GM19193 (cell line): ENCODE measurements around the gene GOLGA8K.
"Not testable (repeated sequence)": the region's sequence is repeated elsewhere in the genome, so short reads cannot be mapped to it uniquely, and the experiment has no call there.

Experiments
- POLR2A ChIP-seq: IDR thresholded peaks from 4 replicates; pipeline ENCODE4 v1.6.1; 2011; ENCODE audit not compliant: insufficient read depth, insufficient read length; ENCODE audit errors: extremely low read depth

GOLGA8K gene, protein sequence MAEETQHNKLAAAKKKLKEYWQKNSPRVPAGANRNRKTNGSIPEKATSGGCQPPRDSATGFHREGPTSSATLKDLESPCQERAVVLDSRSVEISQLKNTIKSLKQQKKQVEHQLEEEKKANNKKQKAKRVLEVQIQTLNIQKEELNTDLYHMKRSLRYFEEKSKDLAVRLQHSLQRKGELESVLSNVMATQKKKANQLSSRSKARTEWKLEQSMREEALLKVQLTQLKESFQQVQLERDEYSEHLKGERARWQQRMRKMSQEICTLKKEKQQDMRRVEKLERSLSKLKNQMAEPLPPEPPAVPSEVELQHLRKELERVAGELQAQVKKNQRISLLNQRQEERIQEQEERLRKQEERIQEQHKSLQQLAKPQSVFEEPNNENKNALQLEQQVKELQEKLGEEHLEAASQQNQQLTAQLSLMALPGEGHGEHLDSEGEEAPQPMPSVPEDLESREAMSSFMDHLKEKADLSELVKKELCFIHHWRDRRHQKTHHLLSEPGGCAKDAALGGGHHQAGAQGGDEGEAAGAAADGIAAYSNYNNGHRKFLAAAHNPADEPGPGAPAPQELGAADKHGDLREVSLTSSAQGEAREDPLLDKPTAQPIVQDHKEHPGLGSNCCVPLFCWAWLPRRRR

DNA sequence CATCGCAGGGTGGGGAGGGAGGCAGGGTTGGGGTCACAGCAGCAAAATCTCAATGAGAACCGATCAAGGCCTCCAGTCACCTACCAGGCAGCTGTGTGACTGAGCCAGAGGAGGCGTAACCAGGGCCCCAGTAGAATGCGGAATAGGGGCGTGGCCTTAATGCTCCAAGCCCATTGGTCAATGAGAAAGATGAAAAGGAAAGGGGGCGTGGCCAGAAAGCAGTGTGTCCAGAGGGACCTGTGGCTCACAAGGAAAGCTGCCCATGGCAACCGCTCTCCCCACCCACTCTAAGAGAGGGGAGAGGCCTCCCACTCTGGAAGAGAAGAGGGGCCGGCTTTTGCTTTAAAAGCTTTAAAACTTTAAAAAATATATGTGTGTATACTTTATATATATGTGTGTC lies at the start of gene GOLGA8K:
Gene GOLGA8K, minus strand, starts transcription at position 101 of the 400 bp plus-strand sequence. Its CDS starts 98 bp downstream, at position 3.
- TF ChIP-seq POLR2A = not testable (repeated sequence)
